Breast epithelium (tissue), 3 donors: Measurements from ENCODE around the gene C5.

Experiments
- POLR2AphosphoS5 ChIP-seq, 3 donors: sonication (generic); formaldehyde crosslinking; IDR thresholded peaks; one replicate each; pipeline ENCODE4 v1.6.1; 2017; ENCODE audit warnings: antibody characterized with exemption in 3 of 3
- TF ChIP-seq, protein P1 (sequence below), 3 donors: fragments of 450-650 bp; IDR thresholded peaks; one replicate each; pipeline ENCODE4 v1.5.1; 2016 to 2017; ENCODE audit warnings: antibody characterized with exemption in 3 of 3, mild to moderate bottlenecking in 3 of 3, moderate library complexity in 3 of 3

DNA sequence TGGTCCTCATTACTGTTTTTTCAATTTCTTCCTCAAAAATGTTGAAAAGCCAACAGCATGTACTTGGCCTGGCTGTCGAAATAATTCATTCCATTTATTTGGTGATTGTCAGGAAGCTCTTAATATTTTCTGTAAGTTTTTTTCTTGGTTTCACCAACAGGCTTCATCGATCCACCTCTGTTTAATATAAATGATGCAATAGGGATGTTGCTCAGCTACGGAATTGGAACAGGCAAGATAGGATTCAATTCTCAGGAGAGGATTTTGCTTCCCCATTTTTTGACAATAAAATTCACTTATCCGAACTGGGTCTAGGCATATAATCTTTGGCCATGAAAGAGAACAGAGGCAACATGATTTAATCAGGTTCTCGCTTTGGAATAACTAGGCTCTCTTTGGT, 30.8 kb downstream of the C5 start:
- TF ChIP-seq, protein P1, sequence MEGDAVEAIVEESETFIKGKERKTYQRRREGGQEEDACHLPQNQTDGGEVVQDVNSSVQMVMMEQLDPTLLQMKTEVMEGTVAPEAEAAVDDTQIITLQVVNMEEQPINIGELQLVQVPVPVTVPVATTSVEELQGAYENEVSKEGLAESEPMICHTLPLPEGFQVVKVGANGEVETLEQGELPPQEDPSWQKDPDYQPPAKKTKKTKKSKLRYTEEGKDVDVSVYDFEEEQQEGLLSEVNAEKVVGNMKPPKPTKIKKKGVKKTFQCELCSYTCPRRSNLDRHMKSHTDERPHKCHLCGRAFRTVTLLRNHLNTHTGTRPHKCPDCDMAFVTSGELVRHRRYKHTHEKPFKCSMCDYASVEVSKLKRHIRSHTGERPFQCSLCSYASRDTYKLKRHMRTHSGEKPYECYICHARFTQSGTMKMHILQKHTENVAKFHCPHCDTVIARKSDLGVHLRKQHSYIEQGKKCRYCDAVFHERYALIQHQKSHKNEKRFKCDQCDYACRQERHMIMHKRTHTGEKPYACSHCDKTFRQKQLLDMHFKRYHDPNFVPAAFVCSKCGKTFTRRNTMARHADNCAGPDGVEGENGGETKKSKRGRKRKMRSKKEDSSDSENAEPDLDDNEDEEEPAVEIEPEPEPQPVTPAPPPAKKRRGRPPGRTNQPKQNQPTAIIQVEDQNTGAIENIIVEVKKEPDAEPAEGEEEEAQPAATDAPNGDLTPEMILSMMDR (IDR thresholded peaks at IDR 0.05) = no peak
- TF ChIP-seq POLR2AphosphoS5 (IDR thresholded peaks at IDR 0.05) = no peak
